Stimulated activated CD4-positive, alpha-beta T cell treated with anti-CD3 and anti-CD28 coated beads, TNF-alpha, amount 100 ng/mL, for 24 hours (primary cell): ENCODE data around the gene PRPF40B.

Experiments
- DNase-seq, 3 experiments: peaks; one replicate each; pipeline ENCODE4 v3.0.0-alpha.2; 2020; ENCODE audit warnings: low read depth in 3 of 3

PRPF40B gene

GRCh38 chr12:49683599-49684309 is 60.4 kb downstream of the PRPF40B start:
- DNase-seq: no peak

GRCh38 chr12:49684310-49684854 is 61.0 kb downstream of the PRPF40B start:
- DNase-seq: no peak

GRCh38 chr12:49687941-49688340 is 64.6 kb downstream of the PRPF40B start:
- no peak for DNase-seq

- DNase-seq: no peak
Observed at GRCh38 chr12:49689237-49689636, 65.9 kb downstream of the PRPF40B start.

GRCh38 chr12:49689785-49690184 is 66.4 kb downstream of the PRPF40B start:
- DNase-seq: no peak

- no peak for DNase-seq
Observed at GRCh38 chr12:49692851-49693250, 69.5 kb downstream of the PRPF40B start.

- DNase-seq: no peak
Observed at GRCh38 chr12:49693931-49694444, 70.6 kb downstream of the PRPF40B start.
